Ectodermal cell (in vitro differentiated cells): Measurements from ENCODE around the gene CFAP57.

ENCODE experiments used
- H3K27ac ChIP-seq: 2 replicates; pipeline ENCODE4 v1.7.0; 2013; ENCODE audit warnings: mild to moderate bottlenecking, low read depth, low read length; ENCODE audit not compliant: insufficient read depth, poor library complexity, severe bottlenecking
- H3K27me3 ChIP-seq: 2 replicates; pipeline ENCODE4 v1.7.0; 2013; ENCODE audit warnings: mild to moderate bottlenecking, low read length; ENCODE audit not compliant: insufficient read depth, control insufficient read depth, poor library complexity, severe bottlenecking
- H3K36me3 ChIP-seq: one replicate; pipeline ENCODE4 v1.7.0; 2013; ENCODE audit warnings: low read length; ENCODE audit not compliant: control insufficient read depth, insufficient read depth
- H3K4me1 ChIP-seq: one replicate; pipeline ENCODE4 v1.7.0; 2013; ENCODE audit warnings: low read length; ENCODE audit not compliant: control insufficient read depth, insufficient read depth
- H3K4me3 ChIP-seq: 2 replicates; pipeline ENCODE4 v1.7.0; 2013; ENCODE audit warnings: low read depth, low read length, control low read depth; ENCODE audit not compliant: insufficient read depth
- H3K9me3 ChIP-seq: 2 replicates; pipeline ENCODE4 v1.7.0; 2013; ENCODE audit warnings: mild to moderate bottlenecking, low read length, moderate library complexity; ENCODE audit not compliant: control insufficient read depth
- WGBS, 2 experiments: methylation state at CpG; one replicate each; pipeline ENCODE4 v1.1.7; 2013; ENCODE audit warnings: missing lambda C conversion rate in 2 of 2; 5-methylcytosine and 5-hydroxymethylcytosine counted together

Gene CFAP57

GRCh38 chr1:43140583-43140982, 31.5 kb upstream of the CFAP57 start:
- Histone ChIP-seq H3K4me3 (no peak overlapping the region), H3K4me1 (no peaks in the 10 kb centered on the region), H3K9me3 (no peaks in the 10 kb centered on the region), H3K27me3 (no peaks in the 10 kb centered on the region), H3K27ac (no peak overlapping the region), H3K36me3 (no peaks in the 10 kb centered on the region)
- 95 to 97% methylated on average over 4 of the region's 4 CpGs for WGBS, 2 experiments

DNA sequence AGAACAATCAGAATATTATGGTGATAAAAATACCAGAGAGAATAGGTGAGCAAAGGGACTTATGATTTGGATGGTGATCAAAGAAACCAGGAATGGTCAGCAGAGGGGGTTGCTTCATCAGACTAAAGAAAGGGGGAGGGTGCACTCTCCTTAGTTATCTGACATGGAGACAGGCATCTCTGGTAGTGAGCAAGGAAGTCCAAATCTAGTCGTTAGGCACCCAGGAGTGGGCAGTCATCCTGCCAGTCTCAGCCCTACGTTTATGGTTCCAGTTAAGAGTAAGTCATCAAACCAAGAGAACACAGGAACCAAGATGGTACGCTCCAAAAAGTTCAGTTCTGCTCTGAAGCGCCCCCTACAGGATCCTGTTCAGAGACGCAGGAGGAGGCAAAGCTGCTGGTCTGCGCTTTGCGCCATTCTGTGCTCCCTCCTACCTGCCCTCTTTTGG, 28.7 kb upstream of the CFAP57 start:
- no peak overlapping the region for H3K4me3 ChIP-seq
- H3K27me3 ChIP-seq: peaks cover under 1% of the 10 kb centered on the region
- H3K9me3 ChIP-seq: no peaks in the 10 kb centered on the region
- no peak overlapping the region for H3K27ac ChIP-seq
- peaks cover 1% of the 10 kb centered on the region for H3K4me1 ChIP-seq
- WGBS, 2 experiments: 53 to 55% methylated on average over 7 of the region's 7 CpGs
- H3K36me3 ChIP-seq: no peaks in the 10 kb centered on the region

GRCh38 chr1:43144237-43144636, 27.9 kb upstream of the CFAP57 start:
- no peaks in the 10 kb centered on the region for H3K36me3 ChIP-seq
- H3K4me3 ChIP-seq: no peak overlapping the region
- H3K9me3 ChIP-seq: no peaks in the 10 kb centered on the region
- H3K4me1 ChIP-seq: peaks cover 3% of the 10 kb centered on the region
- no peak overlapping the region for H3K27ac ChIP-seq
- H3K27me3 ChIP-seq: peaks cover 7% of the 10 kb centered on the region

DNA sequence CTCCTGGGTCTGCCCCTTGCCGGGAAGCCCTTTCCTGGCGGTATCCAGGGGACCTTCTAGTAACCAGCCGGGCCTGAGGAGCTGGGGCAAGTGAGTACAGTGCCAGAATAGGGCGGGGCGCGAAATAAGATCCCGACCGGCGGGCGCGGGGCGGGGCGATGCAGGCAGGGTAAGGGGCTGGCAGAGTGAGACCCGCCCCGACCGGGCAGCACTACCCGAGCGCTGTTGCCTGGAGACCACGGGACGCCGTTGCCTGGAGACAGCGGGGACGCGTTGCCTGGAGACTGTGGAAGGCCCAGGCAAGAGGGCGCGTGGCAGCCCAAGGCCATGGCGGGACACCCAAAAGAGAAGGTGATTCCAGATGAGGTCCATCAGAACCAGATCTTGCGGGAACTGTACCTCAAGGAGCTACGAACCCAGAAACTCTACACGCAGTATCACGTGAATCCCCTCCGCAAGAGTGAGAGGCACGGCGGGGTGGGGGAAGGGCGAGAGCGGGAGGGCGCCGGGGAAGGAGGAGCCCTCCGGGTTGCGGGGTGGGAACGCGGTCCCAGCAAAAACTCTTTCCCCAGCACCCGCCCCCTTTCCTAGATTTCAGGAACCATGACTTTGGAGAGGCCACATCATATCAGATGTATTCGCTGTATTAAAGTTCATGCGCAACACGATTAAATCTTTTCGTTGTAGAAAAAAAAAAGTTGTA, 24.4 kb upstream of the CFAP57 start:
- WGBS, 2 experiments: 5 to 7% methylated on average over 46 to 47 of the region's 47 CpGs
- no peaks in the 10 kb centered on the region for H3K36me3 ChIP-seq
- H3K4me1 ChIP-seq: peaks cover 3% of the 10 kb centered on the region
- H3K27ac ChIP-seq: no peak overlapping the region
- H3K4me3 ChIP-seq: peak overlapping the region; percentile 33
- H3K9me3 ChIP-seq: no peaks in the 10 kb centered on the region
- peaks cover 7% of the 10 kb centered on the region for H3K27me3 ChIP-seq

GRCh38 chr1:43149889-43150288, 22.2 kb upstream of the CFAP57 start:
- Histone ChIP-seq H3K9me3 (no peaks in the 10 kb centered on the region), H3K4me1 (peaks cover 3% of the 10 kb centered on the region)
- 80 to 88% methylated on average over 4 to 5 of the region's 5 CpGs for WGBS, 2 experiments

GRCh38 chr1:43152866-43153265, 19.3 kb upstream of the CFAP57 start:
- 88 to 94% methylated on average over 4 of the region's 4 CpGs for WGBS, 2 experiments

More at GRCh38 chr1:43149889-43150288, 22.2 kb upstream of the CFAP57 start:
- peaks cover 7% of the 10 kb centered on the region for H3K27me3 ChIP-seq
- no peak overlapping the region for H3K27ac ChIP-seq
- H3K36me3 ChIP-seq: no peaks in the 10 kb centered on the region
- H3K4me3 ChIP-seq: no peak overlapping the region

GRCh38 chr1:43153443-43153842, 18.7 kb upstream of the CFAP57 start:
- Histone ChIP-seq H3K27ac (no peak overlapping the region), H3K9me3 (no peaks in the 10 kb centered on the region), H3K36me3 (no peaks in the 10 kb centered on the region), H3K4me1 (peaks cover 2% of the 10 kb centered on the region), H3K27me3 (peaks cover 6% of the 10 kb centered on the region), H3K4me3 (no peak overlapping the region)
- WGBS, 2 experiments: 92 to 93% methylated on average over 5 to 6 of the region's 6 CpGs

More at GRCh38 chr1:43152866-43153265, 19.3 kb upstream of the CFAP57 start:
- no peaks in the 10 kb centered on the region for H3K36me3 ChIP-seq
- H3K4me3 ChIP-seq: no peak overlapping the region
- peaks cover 3% of the 10 kb centered on the region for H3K4me1 ChIP-seq
- H3K27ac ChIP-seq: no peak overlapping the region
- H3K27me3 ChIP-seq: peaks cover 7% of the 10 kb centered on the region
- no peaks in the 10 kb centered on the region for H3K9me3 ChIP-seq

DNA sequence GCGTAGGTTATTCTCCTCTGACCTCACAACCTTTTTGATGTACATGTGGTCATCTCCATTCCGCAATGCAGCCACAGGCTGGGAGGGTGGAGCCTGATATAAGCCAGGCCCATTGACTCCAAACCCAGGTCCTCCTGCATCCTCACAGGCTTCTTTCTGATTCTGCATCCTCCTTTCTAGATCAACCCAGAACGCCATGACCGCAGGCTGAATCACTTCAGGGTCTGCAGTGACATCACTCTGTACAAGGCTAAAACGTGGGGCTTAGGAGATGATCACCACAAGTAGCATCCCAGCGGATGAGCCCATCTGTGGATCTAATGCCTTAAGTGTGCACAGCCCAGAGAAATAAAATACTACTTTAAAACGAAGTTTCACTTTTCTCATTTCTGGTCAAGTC, 16.1 kb upstream of the CFAP57 start:
- no peaks in the 10 kb centered on the region for H3K9me3 ChIP-seq
- 91 to 94% methylated on average over 7 of the region's 7 CpGs for WGBS, 2 experiments
- no peak overlapping the region for H3K4me3 ChIP-seq
- H3K27me3 ChIP-seq: no peaks in the 10 kb centered on the region
- no peak overlapping the region for H3K27ac ChIP-seq
- H3K4me1 ChIP-seq: no peaks in the 10 kb centered on the region
- no peaks in the 10 kb centered on the region for H3K36me3 ChIP-seq

GRCh38 chr1:43165162-43165561, 7.0 kb upstream of the CFAP57 start:
- H3K4me3 ChIP-seq: no peak overlapping the region
- H3K4me1 ChIP-seq: no peaks in the 10 kb centered on the region
- peaks cover 18% of the 10 kb centered on the region for H3K36me3 ChIP-seq
- 91 to 92% methylated on average over 2 of the region's 3 CpGs for WGBS, 2 experiments
- H3K9me3 ChIP-seq: no peaks in the 10 kb centered on the region
- H3K27ac ChIP-seq: no peak overlapping the region
- H3K27me3 ChIP-seq: no peaks in the 10 kb centered on the region

- Histone ChIP-seq H3K27me3 (no peaks in the 10 kb centered on the region), H3K4me1 (no peaks in the 10 kb centered on the region), H3K36me3 (peaks cover 21% of the 10 kb centered on the region), H3K9me3 (no peaks in the 10 kb centered on the region), H3K4me3 (no peak overlapping the region), H3K27ac (no peak overlapping the region)
- 91 to 93% methylated on average over 5 of the region's 5 CpGs for WGBS, 2 experiments
Observed at GRCh38 chr1:43165765-43166164, 6.4 kb upstream of the CFAP57 start.
